HepG2 (cell line): ENCODE data around the gene BAIAP2L1. TPM values are rescaled to one million over a fixed set of nuclear protein-coding genes. Genes with fewer than 3 reads are reported as not detected.
A peak's percentile ranks its signal among the peaks of the same experiment; 100 is the strongest.

Experiments
- ATAC-seq: fragments of 200-7000 bp; cut with Tn5 transposase; 3 replicates; pipeline ENCODE4 v1.9.1; 2020; ENCODE audit warnings: mild to moderate bottlenecking, moderate library complexity
- BruUV-seq: library from RNA; stranded (reverse); fragments of 400-500 nt; replicated peaks from 2 replicates; lab custom pipeline; 2021; lab: Mats Ljungman, UMichigan
- CTCF ChIA-PET: fragments of 300-600 bp; formaldehyde crosslinking; extraction: SDS; loops from one replicate; lab custom pipeline; 2021; ENCODE audit warnings: low total read pairs, inconsistent platforms, low intra/inter-chr PET ratio; lab: Yijun Ruan, JAX
- POLR2A ChIA-PET: fragments of 350-600 bp; sonication (Branson Sonifier 250); formaldehyde crosslinking; loops from one replicate; lab custom pipeline; 2020; ENCODE audit warnings: antibody characterized with exemption, inconsistent platforms; lab: Yijun Ruan, JAX
- DNase-seq: peaks from one replicate; pipeline ENCODE4 v3.0.0-alpha.2; 2015; ENCODE audit warnings: low spot score
- FAIRE-seq: peaks from 3 replicates; lab custom pipeline; 2011; peaks lifted over from hg19 to GRCh38; lab: Jason Lieb, UNC
- H2AFZ ChIP-seq: one replicate; pipeline ENCODE4 v1.6.1; 2011; ENCODE audit warnings: low read length, inconsistent platforms
- H3K27ac ChIP-seq: fragments of 300-600 bp; 3 replicates; pipeline ENCODE4 v1.8.0; 2011; ENCODE audit warnings: mixed run types, mild to moderate bottlenecking, mixed read lengths, low read length, inconsistent platforms; ENCODE audit not compliant: insufficient read depth; ENCODE audit errors: extremely low read length
- H3K27me3 ChIP-seq, 2 experiments: fragments of 200-600 bp in 1 of 2; 2 replicates in 1 of 2; 3 replicates in 1 of 2; pipeline versions ENCODE4 v1.6.0 to v1.8.0; 2011; ENCODE audit warnings: low read length in 2 of 2, mild to moderate bottlenecking in 2 of 2, moderate library complexity in 2 of 2, inconsistent platforms in 1 of 2; ENCODE audit not compliant: insufficient read depth in 2 of 2, control insufficient read depth in 1 of 2
- H3K36me3 ChIP-seq, 2 experiments: fragments of 200-600 bp in 1 of 2; replicated peaks in 1 of 2; 2 replicates in 1 of 2; 3 replicates in 1 of 2; pipeline versions ENCODE4 v1.5.1 to v1.8.0; 2011; ENCODE audit warnings: low read length in 2 of 2, inconsistent platforms in 1 of 2; ENCODE audit not compliant: insufficient read depth in 2 of 2, control insufficient read depth in 1 of 2
- H3K4me1 ChIP-seq: 2 replicates; pipeline ENCODE4 v1.5.1; 2012; ENCODE audit warnings: low read length, inconsistent platforms; ENCODE audit not compliant: insufficient read depth
- H3K4me2 ChIP-seq: 2 replicates; pipeline ENCODE4 v1.6.0; 2011; ENCODE audit warnings: low read depth, low read length, inconsistent platforms
- H3K4me3 ChIP-seq, 3 experiments: fragments of 200-600 bp in 1 of 3; sonication (generic), shearing (Covaris generic) in 1 of 3; replicated peaks in 1 of 3; 2 replicates each; pipeline ENCODE4 v1.5.1; 2011 to 2016; ENCODE audit warnings: low read length in 3 of 3, inconsistent platforms in 2 of 3, low read depth in 2 of 3, mild to moderate bottlenecking in 2 of 3, control low read depth in 1 of 3, mixed read lengths in 1 of 3; ENCODE audit not compliant: insufficient read depth in 1 of 3
- H3K79me2 ChIP-seq: one replicate; pipeline ENCODE4 v1.6.1; 2011; ENCODE audit warnings: low read length, inconsistent platforms; ENCODE audit not compliant: insufficient read depth
- H3K9ac ChIP-seq: 2 replicates; pipeline ENCODE4 v1.6.0; 2011; ENCODE audit warnings: mild to moderate bottlenecking, low read depth, low read length, inconsistent platforms; ENCODE audit not compliant: insufficient read depth
- H3K9me3 ChIP-seq: 2 replicates; pipeline ENCODE4 v1.5.1; 2012; ENCODE audit warnings: mild to moderate bottlenecking, low read length
- H4K20me1 ChIP-seq: 2 replicates; pipeline ENCODE4 v1.6.0; 2011; ENCODE audit warnings: inconsistent platforms, mild to moderate bottlenecking, low read length, moderate library complexity; ENCODE audit not compliant: insufficient read depth
- ISX ChIP-seq: sonication (generic); formaldehyde crosslinking; conservative IDR thresholded peaks from 2 replicates; pipeline ENCODE4 v1.5.0; 2020; ENCODE audit warnings: missing genetic modification reagents
- MAFF ChIP-seq: IDR thresholded peaks from 2 replicates; pipeline ENCODE4 v1.6.1; 2011; ENCODE audit warnings: low read depth, low read length, improper control_type of control experiment
- MYC ChIP-seq: sonication (generic); formaldehyde crosslinking; IDR thresholded peaks from 2 replicates; pipeline ENCODE4 v1.9.0; 2021; ENCODE audit warnings: missing genetic modification reagents, borderline replicate concordance
- PITX1 ChIP-seq: sonication (generic); formaldehyde crosslinking; IDR thresholded peaks from 2 replicates; pipeline ENCODE4 v1.5.1; 2020; ENCODE audit warnings: mild to moderate bottlenecking, missing genetic modification reagents
- PLRG1 ChIP-seq: fragments of 450-650 bp; conservative IDR thresholded peaks from 2 replicates; pipeline ENCODE4 v1.6.1; 2016
- RAD21 ChIP-seq: fragments of 450-650 bp; formaldehyde crosslinking; IDR thresholded peaks from 2 replicates; pipeline ENCODE4 v1.5.0; 2020; ENCODE audit warnings: mild to moderate bottlenecking
- SRF ChIP-seq: IDR thresholded peaks from 2 replicates; pipeline ENCODE4 v1.6.1; 2011; ENCODE audit warnings: mild to moderate bottlenecking, low read depth, low read length, moderate library complexity
- STAG1 ChIP-seq: sonication (generic); formaldehyde crosslinking; IDR thresholded peaks from 2 replicates; pipeline ENCODE4 v1.4.0; 2020; ENCODE audit warnings: missing genetic modification reagents
- ZMYM4 ChIP-seq: sonication (generic); formaldehyde crosslinking; IDR thresholded peaks from 2 replicates; pipeline ENCODE4 v1.8.1; 2023; ENCODE audit warnings: mild to moderate bottlenecking, missing genetic modification reagents
- ZNF264 ChIP-seq: sonication (generic); formaldehyde crosslinking; IDR thresholded peaks from 2 replicates; pipeline ENCODE4 v1.4.0; 2020; ENCODE audit warnings: missing genetic modification reagents
- ZNF354B ChIP-seq: sonication (generic); formaldehyde crosslinking; IDR thresholded peaks from 2 replicates; pipeline ENCODE4 v1.8.0; 2022; ENCODE audit warnings: mild to moderate bottlenecking, missing genetic modification reagents
- ZNF451 ChIP-seq: sonication (generic); formaldehyde crosslinking; IDR thresholded peaks from 2 replicates; pipeline ENCODE4 v1.5.0; 2020; ENCODE audit warnings: mild to moderate bottlenecking, missing genetic modification reagents
- ZNF501 ChIP-seq: sonication (generic); formaldehyde crosslinking; IDR thresholded peaks from 2 replicates; pipeline ENCODE4 v1.5.1; 2020; ENCODE audit warnings: mild to moderate bottlenecking, moderate library complexity, missing genetic modification reagents
- ZNF562 ChIP-seq: sonication (generic); formaldehyde crosslinking; IDR thresholded peaks from 2 replicates; pipeline ENCODE4 v1.8.0; 2022; ENCODE audit warnings: missing genetic modification reagents, borderline replicate concordance
- ZNF619 ChIP-seq: sonication (generic); formaldehyde crosslinking; IDR thresholded peaks from 2 replicates; pipeline ENCODE4 v1.4.0; 2020; ENCODE audit warnings: mild to moderate bottlenecking, missing genetic modification reagents
- ZNF709 ChIP-seq: sonication (generic); formaldehyde crosslinking; IDR thresholded peaks from 2 replicates; pipeline ENCODE4 v1.5.0; 2020; ENCODE audit warnings: mild to moderate bottlenecking, missing genetic modification reagents
- ZNF83 ChIP-seq: sonication (generic); formaldehyde crosslinking; IDR thresholded peaks from 2 replicates; pipeline ENCODE4 v1.4.0; 2020; ENCODE audit warnings: missing genetic modification reagents, mild to moderate bottlenecking, borderline replicate concordance
- WGBS: methylation state at CpG from one replicate; pipeline ENCODE4 v1.1.6; 2017; ENCODE audit warnings: low lambda C conversion rate; 5-methylcytosine and 5-hydroxymethylcytosine counted together
- in situ Hi-C: cut with HindIII; loops from 2 replicates; pipeline ENCODE4 v1.10.0; 2017; ENCODE audit warnings: low pct_unique_long_range_greater_than_20kb; ENCODE audit not compliant: extremely low pct_ligation_motif_present
- intact Hi-C: fragments of 100-400 bp; cut with micrococcal nuclease; formaldehyde crosslinking; loops from one replicate; pipeline ENCODE4 v1.10.0; 2022; ENCODE audit not compliant: unreplicated experiment
- polyA plus RNA-seq, 8 experiments: library from polyadenylated mRNA; depleted of rRNA in 3 of 8; stranded (reverse) in 7 of 8; unstranded in 1 of 8; fragments of >200 nt; fragmentation: Illumina TruSeq in 4 of 8; extraction: Trizol in 4 of 8; gene quantifications; 2 replicates each; pipeline versions ENCODE4 v1.2.1 to v1.2.3, GENCODE V29; 2011 to 2016; ENCODE audit warnings: low read depth in 4 of 8, missing spikeins in 1 of 8, mixed read lengths in 1 of 8; ENCODE audit not compliant: insufficient read depth in 1 of 8
- total RNA-seq, 5 experiments: library from RNA; depleted of rRNA; stranded (reverse); fragments of >200 nt; fragmentation: Illumina TruSeq; extraction: Trizol; gene quantifications; 2 replicates each; pipeline ENCODE4 v1.2.3, GENCODE V29; 2016; ENCODE audit warnings: low read depth in 1 of 5
- TF ChIP-seq, protein P1 (sequence below): sonication (generic); formaldehyde crosslinking; IDR thresholded peaks from 2 replicates; pipeline ENCODE4 v1.8.0; 2022; ENCODE audit warnings: low read depth, missing genetic modification reagents
- TF ChIP-seq, protein P2 (sequence below): sonication (generic); formaldehyde crosslinking; IDR thresholded peaks from 2 replicates; pipeline ENCODE4 v1.4.0; 2020; ENCODE audit warnings: missing genetic modification reagents
- TF ChIP-seq, protein P3 (sequence below): sonication (generic); formaldehyde crosslinking; IDR thresholded peaks from 2 replicates; pipeline ENCODE4 v1.5.0; 2020; ENCODE audit warnings: missing genetic modification reagents
- TF ChIP-seq, protein P4 (sequence below): sonication (generic); formaldehyde crosslinking; IDR thresholded peaks from 2 replicates; pipeline ENCODE4 v1.8.0; 2022; ENCODE audit warnings: missing genetic modification reagents, mild to moderate bottlenecking, inconsistent platforms, borderline replicate concordance

Gene BAIAP2L1
- total and polyA plus RNA-seq, 2 of the 13 experiments (the other 11 are each of a cell fraction or from before 2014, with no cell fraction given), result 13.0 to 21.5 TPM

DNA sequence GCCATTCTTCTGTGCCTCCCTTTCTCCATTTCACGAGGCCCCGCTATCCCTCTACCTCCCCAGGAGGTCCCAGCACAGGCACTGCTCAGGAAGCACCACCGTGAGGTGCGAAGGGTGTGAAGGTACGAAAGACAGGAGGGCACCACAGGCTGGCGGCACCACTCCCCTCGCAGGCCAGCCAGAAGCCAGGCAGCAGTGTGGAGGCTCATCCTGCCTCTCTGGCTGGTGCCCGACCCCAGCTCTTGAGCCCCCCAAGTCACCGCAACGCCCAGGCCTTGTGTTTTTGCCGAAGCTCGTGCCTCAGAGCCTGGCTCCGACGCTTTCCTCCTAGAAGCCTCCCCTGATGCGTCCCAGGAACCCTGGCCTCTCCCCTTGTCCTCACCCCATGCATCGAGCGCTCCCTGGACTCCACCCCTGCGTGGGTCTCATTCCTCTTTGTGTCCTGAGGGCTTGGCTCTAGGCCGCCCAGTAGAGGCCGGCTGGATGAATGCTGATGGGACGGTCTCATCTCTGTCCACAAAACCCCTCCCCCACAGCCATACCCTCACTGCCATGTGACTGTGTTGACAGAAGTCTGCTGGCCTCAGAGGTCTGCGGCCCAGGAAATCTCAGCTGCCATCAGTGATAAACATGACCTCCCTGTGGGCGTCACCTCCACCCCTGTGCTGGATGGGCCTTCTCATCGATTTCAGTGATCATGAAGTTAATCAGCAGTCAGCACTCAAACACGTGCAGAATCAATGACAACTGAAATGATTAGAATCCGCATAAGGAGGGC is 100.1 kb downstream of the BAIAP2L1 start:
- intact Hi-C loops (no loop called here), in situ Hi-C loops (no loop called here)
- no peaks in the 10 kb centered on the region for H3K9me3 ChIP-seq
- POLR2A ChIA-PET, result interaction anchor here (0.8 kb wide), 2 partner anchors 101 to 118 kb away, joined by 3 to 6 read pairs; partner anchors contain the start of gene BAIAP2L1
- H2AFZ ChIP-seq, result no peak overlapping the region
- 77% methylated on average over 24 of the region's 26 CpGs for WGBS
- no peak overlapping the region for H3K9ac ChIP-seq
- peaks cover 12 to 25% of the 10 kb centered on the region in 2 experiments for H3K36me3 ChIP-seq
- no peaks in the 10 kb centered on the region for H3K79me2 ChIP-seq
- peak; percentile 81 for DNase-seq
- ATAC-seq, result peak; percentile 89
- H4K20me1 ChIP-seq, result no peaks in the 10 kb centered on the region
- H3K27me3 ChIP-seq, result no peaks in the 10 kb centered on the region
- CTCF ChIA-PET, result no interaction called here
- no TSS peak for BruUV-seq
- peaks cover 13% of the 10 kb centered on the region for H3K4me1 ChIP-seq
- H3K4me2 ChIP-seq, result no peak overlapping the region
- FAIRE-seq, result peak; percentile 80
- H3K27ac ChIP-seq, result no peak overlapping the region
- H3K4me3 ChIP-seq, result no peak overlapping the region
- no peak for TF ChIP-seq ZNF562 (CRISPR knock-in tag)
- TF ChIP-seq ZNF501 (CRISPR knock-in tag), result peak; percentile 24; the same call in 1 of the 2 replicates
- TF ChIP-seq SRF, result no peak
- TF ChIP-seq ZNF354B (CRISPR knock-in tag), result no peak
- peak; percentile 81 for TF ChIP-seq MYC (CRISPR knock-in tag)
- peak; percentile 75; the same call in 1 of the 2 replicates for TF ChIP-seq ZNF264 (CRISPR knock-in tag)
- no peak for TF ChIP-seq ZNF83 (CRISPR knock-in tag)
- TF ChIP-seq ZNF619 (CRISPR knock-in tag), result no peak
- TF ChIP-seq, protein P1, sequence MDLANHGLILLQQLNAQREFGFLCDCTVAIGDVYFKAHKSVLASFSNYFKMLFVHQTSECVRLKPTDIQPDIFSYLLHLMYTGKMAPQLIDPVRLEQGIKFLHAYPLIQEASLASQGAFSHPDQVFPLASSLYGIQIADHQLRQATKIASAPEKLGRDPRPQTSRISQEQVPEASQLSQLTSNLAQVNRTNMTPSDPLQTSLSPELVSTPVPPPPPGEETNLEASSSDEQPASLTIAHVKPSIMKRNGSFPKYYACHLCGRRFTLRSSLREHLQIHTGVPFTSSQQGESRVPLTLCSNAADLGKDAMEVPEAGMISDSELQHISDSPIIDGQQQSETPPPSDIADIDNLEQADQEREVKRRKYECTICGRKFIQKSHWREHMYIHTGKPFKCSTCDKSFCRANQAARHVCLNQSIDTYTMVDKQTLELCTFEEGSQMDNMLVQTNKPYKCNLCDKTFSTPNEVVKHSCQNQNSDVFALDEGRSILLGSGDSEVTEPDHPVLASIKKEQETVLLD (CRISPR knock-in tag), result no peak
- no peak for TF ChIP-seq ISX (CRISPR knock-in tag)
- TF ChIP-seq, protein P2, sequence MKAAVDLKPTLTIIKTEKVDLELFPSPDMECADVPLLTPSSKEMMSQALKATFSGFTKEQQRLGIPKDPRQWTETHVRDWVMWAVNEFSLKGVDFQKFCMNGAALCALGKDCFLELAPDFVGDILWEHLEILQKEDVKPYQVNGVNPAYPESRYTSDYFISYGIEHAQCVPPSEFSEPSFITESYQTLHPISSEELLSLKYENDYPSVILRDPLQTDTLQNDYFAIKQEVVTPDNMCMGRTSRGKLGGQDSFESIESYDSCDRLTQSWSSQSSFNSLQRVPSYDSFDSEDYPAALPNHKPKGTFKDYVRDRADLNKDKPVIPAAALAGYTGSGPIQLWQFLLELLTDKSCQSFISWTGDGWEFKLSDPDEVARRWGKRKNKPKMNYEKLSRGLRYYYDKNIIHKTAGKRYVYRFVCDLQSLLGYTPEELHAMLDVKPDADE (CRISPR knock-in tag), result no peak
- TF ChIP-seq, protein P3, sequence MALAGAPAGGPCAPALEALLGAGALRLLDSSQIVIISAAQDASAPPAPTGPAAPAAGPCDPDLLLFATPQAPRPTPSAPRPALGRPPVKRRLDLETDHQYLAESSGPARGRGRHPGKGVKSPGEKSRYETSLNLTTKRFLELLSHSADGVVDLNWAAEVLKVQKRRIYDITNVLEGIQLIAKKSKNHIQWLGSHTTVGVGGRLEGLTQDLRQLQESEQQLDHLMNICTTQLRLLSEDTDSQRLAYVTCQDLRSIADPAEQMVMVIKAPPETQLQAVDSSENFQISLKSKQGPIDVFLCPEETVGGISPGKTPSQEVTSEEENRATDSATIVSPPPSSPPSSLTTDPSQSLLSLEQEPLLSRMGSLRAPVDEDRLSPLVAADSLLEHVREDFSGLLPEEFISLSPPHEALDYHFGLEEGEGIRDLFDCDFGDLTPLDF, result no peak
- TF ChIP-seq STAG1 (CRISPR knock-in tag), result no peak
- TF ChIP-seq ZMYM4 (CRISPR knock-in tag), result peak; percentile 81
- TF ChIP-seq, protein P4, sequence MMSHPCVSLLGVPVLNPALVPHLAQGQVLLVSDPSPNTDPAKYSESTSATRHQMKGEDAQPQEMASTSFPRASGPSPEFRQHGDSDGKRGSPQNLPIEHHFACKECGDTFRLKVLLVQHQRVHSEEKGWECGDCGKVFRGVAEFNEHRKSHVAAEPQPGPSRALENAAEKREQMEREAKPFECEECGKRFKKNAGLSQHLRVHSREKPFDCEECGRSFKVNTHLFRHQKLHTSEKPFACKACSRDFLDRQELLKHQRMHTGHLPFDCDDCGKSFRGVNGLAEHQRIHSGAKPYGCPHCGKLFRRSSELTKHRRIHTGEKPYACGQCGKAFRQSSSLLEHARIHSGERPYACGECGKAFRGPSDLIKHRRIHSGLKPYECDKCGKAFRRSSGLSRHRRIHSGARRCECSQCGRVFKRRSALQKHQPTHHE, result no peak
- TF ChIP-seq RAD21 (CRISPR knock-in tag), result no peak
- no peak for TF ChIP-seq PLRG1
- no peak for TF ChIP-seq MAFF
- TF ChIP-seq ZNF451, result peak; percentile 39; the same call in 1 of the 2 replicates
- TF ChIP-seq PITX1 (CRISPR knock-in tag), result peak; percentile 64
- no peak for TF ChIP-seq ZNF709 (CRISPR knock-in tag)
